Spleen (tissue), 11 donors: ENCODE results near the gene ERCC1. TPM values are rescaled to one million over a fixed set of nuclear protein-coding genes. Genes with fewer than 3 reads are reported as not detected.
A peak's percentile ranks its signal among the peaks of the same experiment; 100 is the strongest.

ENCODE experiments used
- DNase-seq: peaks from one replicate; pipeline ENCODE4 v3.0.0-alpha.2; 2020
- H3K27ac ChIP-seq, 8 donors: fragments of 200-600 bp; sonication (generic) in 7 of 8; 1 replicate in 4 of 8; 2 replicates in 4 of 8; pipeline versions ENCODE4 v1.5.0 to v1.8.0; 2016 to 2021; ENCODE audit warnings: inconsistent platforms in 4 of 8, mild to moderate bottlenecking in 4 of 8, moderate library complexity in 1 of 8
- H3K27me3 ChIP-seq, 7 donors: fragments of 200-600 bp; sonication (generic) in 6 of 7; replicated peaks in 1 of 7; 1 replicate in 4 of 7; 2 replicates in 3 of 7; pipeline versions ENCODE4 v1.5.0 to v1.8.0; 2016 to 2021; ENCODE audit warnings: inconsistent platforms in 3 of 7, mild to moderate bottlenecking in 1 of 7
- H3K36me3 ChIP-seq, 6 donors: fragments of 200-600 bp; sonication (generic) in 5 of 6; 1 replicate in 4 of 6; 2 replicates in 2 of 6; pipeline versions ENCODE4 v1.5.0 to v1.8.0; 2016 to 2021; ENCODE audit warnings: inconsistent platforms in 2 of 6
- H3K4me1 ChIP-seq, 6 donors: fragments of 200-600 bp; sonication (generic) in 5 of 6; 1 replicate in 3 of 6; 2 replicates in 3 of 6; pipeline versions ENCODE4 v1.5.0 to v1.8.0; 2016 to 2021; ENCODE audit warnings: inconsistent platforms in 3 of 6
- H3K4me3 ChIP-seq, 8 donors: fragments of 200-600 bp; sonication (generic) in 7 of 8; 1 replicate in 4 of 8; 2 replicates in 4 of 8; pipeline versions ENCODE4 v1.5.0 to v1.8.0; 2016 to 2021; ENCODE audit warnings: inconsistent platforms in 4 of 8, mild to moderate bottlenecking in 4 of 8, moderate library complexity in 2 of 8
- H3K9me3 ChIP-seq, 8 donors: fragments of 200-600 bp; sonication (generic) in 7 of 8; 1 replicate in 4 of 8; 2 replicates in 4 of 8; pipeline versions ENCODE4 v1.5.0 to v1.8.0; 2016 to 2021; ENCODE audit warnings: inconsistent platforms in 4 of 8
- POLR2A ChIP-seq, 3 donors: fragments of 450-650 bp; IDR thresholded peaks; one replicate each; pipeline ENCODE4 v1.5.1; 2017; ENCODE audit warnings: antibody characterized with exemption in 3 of 3, mild to moderate bottlenecking in 1 of 3
- POLR2AphosphoS5 ChIP-seq, 3 donors: sonication (generic); formaldehyde crosslinking; IDR thresholded peaks; one replicate each; pipeline ENCODE4 v1.5.1; 2017; ENCODE audit warnings: antibody characterized with exemption in 3 of 3
- WGBS, 5 donors: extraction: QIAGEN DNeasy Blood & Tissue Kit in 3 of 5; methylation state at CpG; one replicate each; pipeline versions ENCODE4 v1.1.5 to v1.1.7; 2013 to 2018; 5-methylcytosine and 5-hydroxymethylcytosine counted together
- intact Hi-C: fragments of 100-400 bp; cut with DNase I; formaldehyde crosslinking; loops from one replicate; pipeline ENCODE4 v1.15.0; 2023; ENCODE audit warnings: low total_unique reads
- polyA plus RNA-seq, 3 donors: library from polyadenylated mRNA; stranded (reverse); fragments of 200-250 nt; gene quantifications; one replicate each; pipeline ENCODE4 v1.2.1, GENCODE V29; 2013
- total RNA-seq, 7 donors: library from RNA; depleted of rRNA in 3 of 7; stranded (reverse); fragments of >200 nt in 3 of 7; fragmentation: NEBNext Ultra II Directional in 4 of 7; extraction: Animal tissue kit (Norgen Biotek cat#: 25700) in 4 of 7; gene quantifications; one replicate each; pipeline versions ENCODE4 v1.1.0 to v1.2.1, GENCODE V29; 2016 to 2021
- TF ChIP-seq, protein P1 (sequence below), 11 experiments: fragments of 200-600 bp in 7 of 11; fragments of 450-650 bp in 4 of 11; sonication (generic) in 4 of 11; IDR thresholded peaks in 8 of 11; conservative IDR thresholded peaks in 3 of 11; 1 replicate in 7 of 11; 2 replicates in 4 of 11; pipeline versions ENCODE4 v1.4.0 to v1.8.0; 2016 to 2021; ENCODE audit warnings: antibody characterized with exemption in 11 of 11, inconsistent platforms in 4 of 11, mild to moderate bottlenecking in 1 of 11
- donor health status: healthy with polysubstance abuse.
- donor health status: DM: no; HTN: no; CAD: no; lungs with moderate emphysema.
- donor health status: DM: no; HTN: no; CAD: no.
- donor health status: Bipolar disorder and iron deficiency.
- donor health status: healthy.
- donor health status: DM: no; HTN: no; CAD: no.
- donor health status: DM: yes; HTN: yes; CAD: no.

ERCC1 gene
- total and polyA plus RNA-seq, 10 donors, result 45.3 to 69.4 (median 54.1) TPM

DNA sequence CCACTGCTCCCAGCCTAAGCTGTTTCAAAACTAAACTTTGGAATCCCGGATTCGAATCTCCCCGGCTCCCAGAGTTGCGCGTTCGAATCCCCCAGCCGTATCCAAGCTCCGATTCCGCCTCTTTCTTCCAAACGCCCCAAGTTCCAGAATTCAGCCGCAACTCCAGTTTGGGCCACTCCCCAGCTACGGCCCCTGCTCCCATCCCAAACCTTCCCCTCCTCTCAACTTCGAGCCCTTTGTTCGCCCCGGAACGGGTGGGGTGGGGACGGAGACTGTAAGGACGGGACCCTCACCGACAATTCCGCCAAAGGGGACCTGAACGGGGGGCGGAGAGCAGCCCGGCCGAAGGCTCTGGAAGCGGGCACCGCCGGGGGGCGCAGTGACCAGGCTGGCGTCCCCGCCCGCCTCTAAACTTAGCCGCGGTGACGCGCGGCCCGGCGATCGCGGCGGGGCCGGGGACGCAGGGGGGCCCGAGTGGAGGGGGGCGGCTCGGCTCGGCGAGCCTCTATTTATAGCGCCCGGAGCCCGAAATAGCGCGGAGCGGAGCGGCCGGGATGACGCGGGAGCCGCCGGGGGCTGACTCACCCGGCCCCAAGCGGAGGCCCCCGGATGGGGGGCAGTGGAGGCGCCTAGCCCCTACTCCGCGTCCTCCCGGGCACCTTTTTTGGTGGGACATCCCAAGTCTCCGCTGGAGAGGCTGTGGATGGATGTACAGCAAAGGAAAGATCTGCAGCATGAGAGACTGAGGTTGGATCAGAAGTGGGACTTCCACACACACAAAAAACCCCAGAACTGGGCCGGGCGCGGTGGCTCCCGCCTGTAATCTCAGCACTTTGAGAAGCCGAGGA is 4.9 kb upstream of the ERCC1 start:
- Histone ChIP-seq H3K27me3 (peaks cover 0 to 27% (median 9%) of the 10 kb centered on the region in 7 donors), H3K4me3 (peak overlapping the region; percentile 23 to 67 (median 38)), H3K27ac (peak overlapping the region in 3 of 8 donors; percentile 4 to 62 (median 51)), H3K36me3 (no peaks in the 10 kb centered on the region), H3K9me3 (no peaks in the 10 kb centered on the region), H3K4me1 (peaks cover 20 to 59% (median 39%) of the 10 kb centered on the region in 6 donors)
- peak in 2 of 3 donors; percentile 6 to 30 for TF ChIP-seq POLR2AphosphoS5 (IDR thresholded peaks at IDR 0.05)
- TF ChIP-seq POLR2A (IDR thresholded peaks at IDR 0.05), result no peak
- TF ChIP-seq, protein P1, sequence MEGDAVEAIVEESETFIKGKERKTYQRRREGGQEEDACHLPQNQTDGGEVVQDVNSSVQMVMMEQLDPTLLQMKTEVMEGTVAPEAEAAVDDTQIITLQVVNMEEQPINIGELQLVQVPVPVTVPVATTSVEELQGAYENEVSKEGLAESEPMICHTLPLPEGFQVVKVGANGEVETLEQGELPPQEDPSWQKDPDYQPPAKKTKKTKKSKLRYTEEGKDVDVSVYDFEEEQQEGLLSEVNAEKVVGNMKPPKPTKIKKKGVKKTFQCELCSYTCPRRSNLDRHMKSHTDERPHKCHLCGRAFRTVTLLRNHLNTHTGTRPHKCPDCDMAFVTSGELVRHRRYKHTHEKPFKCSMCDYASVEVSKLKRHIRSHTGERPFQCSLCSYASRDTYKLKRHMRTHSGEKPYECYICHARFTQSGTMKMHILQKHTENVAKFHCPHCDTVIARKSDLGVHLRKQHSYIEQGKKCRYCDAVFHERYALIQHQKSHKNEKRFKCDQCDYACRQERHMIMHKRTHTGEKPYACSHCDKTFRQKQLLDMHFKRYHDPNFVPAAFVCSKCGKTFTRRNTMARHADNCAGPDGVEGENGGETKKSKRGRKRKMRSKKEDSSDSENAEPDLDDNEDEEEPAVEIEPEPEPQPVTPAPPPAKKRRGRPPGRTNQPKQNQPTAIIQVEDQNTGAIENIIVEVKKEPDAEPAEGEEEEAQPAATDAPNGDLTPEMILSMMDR (IDR thresholded peaks at IDR 0.05 in 8 of 11, conservative IDR thresholded peaks at IDR 0.05 in 3 of 11), result peak in 6 of 11 experiments; percentile 16 to 43 (median 32)
- intact Hi-C loops, result no loop called here
- 3 to 7% (median 3%) methylated on average over 33 to 73 of the region's 73 CpGs for WGBS, 5 donors
- DNase-seq, result no peak

DNA sequence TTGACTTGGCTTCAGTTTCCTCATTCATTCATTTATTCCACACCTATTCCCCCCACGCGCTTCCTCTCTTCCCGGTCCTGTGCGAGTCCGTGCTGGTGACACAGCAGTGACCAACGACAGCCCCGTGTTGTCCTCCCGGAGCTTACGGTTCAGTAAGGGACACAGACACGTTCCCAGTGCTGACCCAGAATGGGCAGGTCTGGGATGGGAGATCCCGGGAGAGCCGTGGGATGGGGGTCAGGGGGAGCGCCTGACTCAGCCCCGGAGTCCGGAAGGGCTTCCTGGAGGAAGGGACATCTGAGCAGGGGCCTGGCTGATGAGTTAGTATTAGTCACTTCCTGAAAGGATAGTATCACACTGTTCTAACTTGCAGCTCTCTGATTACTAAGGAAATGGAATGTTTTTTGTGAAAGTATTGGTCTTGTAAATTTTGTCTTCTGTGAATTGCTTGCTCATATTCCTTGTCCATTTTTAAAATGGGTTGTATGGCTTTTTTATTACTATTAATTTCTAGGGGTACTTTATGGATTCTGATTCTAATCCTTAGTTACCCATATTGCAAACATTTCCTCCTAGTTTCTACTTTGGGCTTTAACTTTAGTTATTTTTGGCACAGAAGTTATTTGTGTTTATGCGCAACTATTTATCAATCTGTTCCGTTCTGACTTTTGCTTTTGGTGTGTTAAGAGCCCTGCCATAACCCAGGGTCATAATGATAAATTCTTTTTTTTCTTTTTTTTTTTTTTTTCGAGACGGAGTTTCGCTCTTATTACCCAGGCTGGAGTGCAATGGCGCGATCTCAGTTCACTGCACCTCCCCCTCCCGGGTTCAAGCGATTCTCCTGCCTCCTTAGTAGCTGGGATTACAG is 708 bp upstream of the ERCC1 start:
- intact Hi-C loops, result no loop called here
- 14 to 32% (median 24%) methylated on average over 24 of the region's 24 CpGs for WGBS, 5 donors
- peak; percentile 87 for DNase-seq

DNA sequence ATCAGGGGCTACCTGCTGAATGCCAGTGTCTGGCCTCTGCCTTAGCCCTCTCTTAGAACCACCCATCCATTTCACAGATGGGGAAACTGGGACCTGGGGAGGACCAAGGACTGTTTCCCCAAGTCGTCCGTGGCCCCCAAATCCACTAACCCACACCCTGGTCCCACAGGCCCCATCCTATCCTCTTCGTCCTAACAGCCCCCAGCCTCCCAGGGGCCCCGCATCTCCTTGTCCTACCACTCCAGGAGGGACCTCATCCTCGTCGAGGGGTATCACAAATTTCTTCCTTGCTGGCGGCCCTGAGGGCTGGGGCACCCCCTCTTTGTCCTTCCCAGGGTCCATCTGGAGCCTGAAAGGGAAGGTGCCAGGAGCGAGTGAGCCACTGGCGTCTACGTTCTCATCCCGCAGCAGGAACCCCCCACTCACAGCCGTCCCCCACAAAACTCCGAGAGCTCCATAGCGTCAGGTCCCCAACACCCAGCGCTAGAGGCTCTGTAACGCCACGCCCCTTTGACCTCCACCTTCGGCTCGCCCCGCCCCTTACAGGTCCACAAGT is 606 bp downstream of the ERCC1 start:
- peaks cover 0 to 13% (median 0%) of the 10 kb centered on the region in 7 donors for H3K27me3 ChIP-seq
- TF ChIP-seq POLR2A (IDR thresholded peaks at IDR 0.05), result no peak
- no peak for TF ChIP-seq POLR2AphosphoS5 (IDR thresholded peaks at IDR 0.05)
- TF ChIP-seq, protein P1 (IDR thresholded peaks at IDR 0.05 in 8 of 11, conservative IDR thresholded peaks at IDR 0.05 in 3 of 11), result no peak
- peaks cover 0 to 45% (median 11%) of the 10 kb centered on the region in 6 donors for H3K36me3 ChIP-seq
- H3K27ac ChIP-seq, result peak overlapping the region; percentile 85 to 95 (median 92)
- H3K9me3 ChIP-seq, result no peaks in the 10 kb centered on the region
- peak overlapping the region; percentile 55 to 80 (median 66) for H3K4me3 ChIP-seq
- peaks cover 26 to 90% (median 70%) of the 10 kb centered on the region in 6 donors for H3K4me1 ChIP-seq
- DNase-seq, result no peak
- intact Hi-C loops, result no loop called here
- WGBS, 5 donors, result 16 to 36% (median 19%) methylated on average over 13 to 20 of the region's 20 CpGs

More for the DNA sequence above, 708 bp upstream of the ERCC1 start:
- peaks cover 27 to 90% (median 68%) of the 10 kb centered on the region in 6 donors for H3K4me1 ChIP-seq
- H3K36me3 ChIP-seq, result peaks cover 0 to 32% (median 10%) of the 10 kb centered on the region in 6 donors
- peak overlapping the region; percentile 85 to 95 (median 92) for H3K27ac ChIP-seq
- H3K9me3 ChIP-seq, result no peaks in the 10 kb centered on the region
- peaks cover 0 to 26% (median 9%) of the 10 kb centered on the region in 7 donors for H3K27me3 ChIP-seq
- H3K4me3 ChIP-seq, result peak overlapping the region; percentile 55 to 80 (median 66)
- TF ChIP-seq POLR2AphosphoS5 (IDR thresholded peaks at IDR 0.05), result peak in 1 of 3 donors; percentile 57
- no peak for TF ChIP-seq POLR2A (IDR thresholded peaks at IDR 0.05)
- TF ChIP-seq, protein P1 (IDR thresholded peaks at IDR 0.05 in 8 of 11, conservative IDR thresholded peaks at IDR 0.05 in 3 of 11), result no peak
